Measurements from ENCODE around the gene DGAT2.
A peak's percentile ranks its signal among the peaks of the same experiment; 100 is the strongest.
"Not testable (repeated sequence)": the region's sequence is repeated elsewhere in the genome, so short reads cannot be mapped to it uniquely, and the experiment has no call there.

The DGAT2 gene, protein sequence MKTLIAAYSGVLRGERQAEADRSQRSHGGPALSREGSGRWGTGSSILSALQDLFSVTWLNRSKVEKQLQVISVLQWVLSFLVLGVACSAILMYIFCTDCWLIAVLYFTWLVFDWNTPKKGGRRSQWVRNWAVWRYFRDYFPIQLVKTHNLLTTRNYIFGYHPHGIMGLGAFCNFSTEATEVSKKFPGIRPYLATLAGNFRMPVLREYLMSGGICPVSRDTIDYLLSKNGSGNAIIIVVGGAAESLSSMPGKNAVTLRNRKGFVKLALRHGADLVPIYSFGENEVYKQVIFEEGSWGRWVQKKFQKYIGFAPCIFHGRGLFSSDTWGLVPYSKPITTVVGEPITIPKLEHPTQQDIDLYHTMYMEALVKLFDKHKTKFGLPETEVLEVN

DNA sequence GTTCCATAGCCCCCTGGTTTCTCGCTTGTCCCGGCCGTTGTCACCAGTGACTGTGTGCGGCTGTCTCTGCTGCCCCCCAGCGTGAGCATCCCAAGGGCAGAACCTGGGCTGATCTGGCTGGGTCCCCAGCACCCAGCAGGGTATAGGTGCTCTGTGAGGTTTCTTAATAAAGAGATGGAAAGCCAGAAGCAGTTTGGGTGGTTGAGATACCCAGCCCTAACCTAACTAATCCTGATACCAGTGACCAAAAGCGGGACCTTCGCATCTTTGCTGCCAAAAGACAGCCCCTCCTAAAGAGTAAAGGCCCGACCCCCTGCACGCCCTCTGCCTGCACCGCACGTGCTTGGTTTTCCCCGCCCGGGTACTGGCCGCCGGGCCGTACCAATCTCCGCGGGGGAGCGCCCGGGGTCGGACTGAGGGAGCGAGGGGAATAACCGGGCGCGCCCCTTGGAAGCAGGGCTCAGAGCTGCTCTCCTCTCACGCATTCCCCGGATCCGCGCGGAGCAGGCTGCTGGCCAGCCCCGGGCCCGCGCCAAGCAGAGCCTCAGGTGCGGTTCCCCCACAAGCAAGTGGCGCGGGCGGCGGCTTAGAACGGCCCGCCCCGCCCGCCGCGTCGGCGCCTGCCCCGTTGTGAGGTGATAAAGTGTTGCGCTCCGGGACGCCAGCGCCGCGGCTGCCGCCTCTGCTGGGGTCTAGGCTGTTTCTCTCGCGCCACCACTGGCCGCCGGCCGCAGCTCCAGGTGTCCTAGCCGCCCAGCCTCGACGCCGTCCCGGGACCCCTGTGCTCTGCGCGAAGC lies at the start of gene DGAT2:
TSS of gene DGAT2 (plus strand) at position 667 of the 797 bp plus-strand sequence. CDS start 214 bp downstream, outside the sequence.
- peak; percentile 47 for DNase-seq (ENCODE audit: low read depth, low spot score)

DNA sequence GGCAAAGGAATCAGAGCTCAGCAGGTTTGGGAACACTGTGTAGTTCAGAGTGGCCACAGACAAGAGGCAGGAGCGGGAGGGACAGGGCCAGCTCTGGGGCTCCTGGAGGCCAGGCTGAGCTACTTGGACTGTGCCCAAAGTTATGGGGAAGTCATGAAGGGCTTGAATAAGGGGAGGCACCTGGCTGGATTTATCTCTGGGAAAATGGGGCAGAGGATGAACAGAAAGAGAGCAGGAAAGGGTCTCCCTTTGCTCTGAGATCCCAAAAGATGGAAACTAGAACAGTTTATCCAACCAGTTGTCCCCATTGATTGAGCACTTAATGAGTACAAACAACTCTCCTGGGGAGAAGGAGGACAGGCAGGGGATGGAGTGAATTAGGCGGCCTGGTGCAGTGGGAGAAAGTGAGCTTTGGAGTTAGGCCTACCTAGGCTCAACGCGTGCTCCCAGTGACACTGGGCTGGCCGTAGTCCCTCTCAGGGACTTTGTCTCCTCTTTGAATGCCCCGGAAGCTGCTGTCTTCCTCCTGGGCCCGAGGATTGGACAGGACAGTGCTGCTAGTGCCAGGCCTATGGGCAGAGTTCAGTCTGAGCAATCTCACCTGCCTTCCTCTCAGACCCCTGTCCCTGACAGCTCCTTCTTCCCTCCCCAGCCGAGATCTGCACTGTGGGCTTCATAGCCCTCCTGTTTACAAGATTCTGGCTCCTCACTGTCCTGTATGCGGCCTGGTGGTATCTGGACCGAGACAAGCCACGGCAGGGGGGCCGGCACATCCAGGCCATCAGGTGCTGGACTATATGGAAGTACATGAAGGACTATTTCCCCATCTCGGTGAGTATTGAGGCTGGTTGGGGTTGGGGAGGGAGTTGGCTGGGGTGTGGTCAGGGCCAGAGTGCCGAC lies 49.0 kb upstream of the DGAT2 start:
- no peak for DNase-seq (ENCODE audit: low read depth, low spot score)

DNA sequence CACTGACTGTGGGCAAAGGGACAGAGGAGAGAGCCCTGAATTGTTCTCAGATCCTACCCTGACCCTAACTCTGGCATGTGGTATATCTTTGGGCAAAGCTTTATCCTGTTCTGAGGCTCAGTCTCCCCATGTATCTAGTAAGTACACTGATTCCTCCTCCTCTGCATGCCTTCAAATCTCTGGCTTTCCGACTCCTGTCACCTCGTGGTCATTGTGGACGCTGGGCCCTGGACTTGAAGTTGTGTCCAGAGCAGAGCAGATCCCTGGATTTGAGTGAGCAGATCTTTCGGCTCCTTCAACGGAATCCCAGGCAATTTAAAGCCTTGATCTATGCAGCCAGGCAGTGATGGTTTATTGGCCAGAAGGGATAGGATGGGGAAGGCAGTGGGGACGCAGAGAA lies 47.9 kb upstream of the DGAT2 start:
- no peak for DNase-seq (ENCODE audit: low read depth, low spot score)

DNA sequence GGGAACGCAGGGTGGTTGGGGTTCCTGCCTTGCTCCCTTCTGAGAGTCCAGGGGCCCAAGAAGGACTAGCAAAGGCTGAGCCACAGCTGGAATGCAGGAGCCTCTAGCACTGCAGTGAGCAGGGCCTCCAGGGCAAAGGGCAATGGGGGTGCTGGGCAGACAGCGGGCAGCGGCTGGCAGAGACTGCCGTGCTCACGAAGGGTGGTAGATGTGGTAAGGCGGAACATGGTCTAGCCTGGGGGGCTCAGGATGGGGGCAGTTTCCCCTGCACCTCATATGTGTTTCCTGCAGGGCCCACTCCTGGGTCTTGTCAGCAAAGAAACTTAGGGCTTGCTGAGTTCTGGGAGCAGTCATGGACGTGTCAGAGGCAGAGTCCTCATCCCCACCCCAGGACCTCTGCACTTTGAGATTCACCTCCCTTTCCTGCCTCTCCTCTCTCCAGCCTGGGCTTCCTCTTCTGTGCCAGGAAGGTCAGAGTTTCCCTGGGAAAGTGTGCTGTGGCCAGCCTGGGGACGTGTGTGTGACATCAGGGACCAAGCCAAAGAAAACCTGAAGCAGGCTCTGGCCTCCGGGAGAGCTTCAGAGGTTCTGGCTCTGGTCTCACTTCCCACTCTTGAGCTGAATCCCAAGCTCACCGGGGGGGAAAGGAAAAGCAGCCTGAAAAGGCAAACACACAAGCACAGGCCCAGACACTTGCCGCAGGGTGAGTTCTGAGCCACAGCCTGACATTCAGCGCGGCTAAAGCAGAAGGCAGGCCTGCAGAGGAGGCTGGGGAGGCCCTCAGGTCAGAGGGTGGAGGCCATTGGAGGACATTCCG lies 46.5 kb upstream of the DGAT2 start:
- no peak for DNase-seq (ENCODE audit: low read depth, low spot score)

DNA sequence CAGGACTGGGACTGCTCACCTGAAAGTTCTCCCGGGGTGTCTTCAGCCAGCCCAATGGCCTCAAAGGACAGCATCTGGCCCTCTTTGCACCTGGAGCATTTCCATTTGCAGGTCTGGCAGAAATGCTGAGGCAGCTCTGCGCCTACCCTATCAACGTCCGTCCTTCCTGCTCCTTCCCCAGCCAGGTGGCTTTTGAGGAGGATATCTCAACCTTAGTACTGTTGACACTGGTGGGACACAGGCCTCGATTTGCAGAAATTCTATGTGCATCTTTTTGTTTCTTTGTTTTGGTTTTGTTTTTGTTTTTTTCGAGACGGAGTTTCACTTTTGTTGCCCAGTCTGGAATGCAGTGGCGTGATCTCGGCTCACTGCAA lies 45.9 kb upstream of the DGAT2 start:
- DNase-seq (ENCODE audit: low read depth, low spot score): no peak

DNA sequence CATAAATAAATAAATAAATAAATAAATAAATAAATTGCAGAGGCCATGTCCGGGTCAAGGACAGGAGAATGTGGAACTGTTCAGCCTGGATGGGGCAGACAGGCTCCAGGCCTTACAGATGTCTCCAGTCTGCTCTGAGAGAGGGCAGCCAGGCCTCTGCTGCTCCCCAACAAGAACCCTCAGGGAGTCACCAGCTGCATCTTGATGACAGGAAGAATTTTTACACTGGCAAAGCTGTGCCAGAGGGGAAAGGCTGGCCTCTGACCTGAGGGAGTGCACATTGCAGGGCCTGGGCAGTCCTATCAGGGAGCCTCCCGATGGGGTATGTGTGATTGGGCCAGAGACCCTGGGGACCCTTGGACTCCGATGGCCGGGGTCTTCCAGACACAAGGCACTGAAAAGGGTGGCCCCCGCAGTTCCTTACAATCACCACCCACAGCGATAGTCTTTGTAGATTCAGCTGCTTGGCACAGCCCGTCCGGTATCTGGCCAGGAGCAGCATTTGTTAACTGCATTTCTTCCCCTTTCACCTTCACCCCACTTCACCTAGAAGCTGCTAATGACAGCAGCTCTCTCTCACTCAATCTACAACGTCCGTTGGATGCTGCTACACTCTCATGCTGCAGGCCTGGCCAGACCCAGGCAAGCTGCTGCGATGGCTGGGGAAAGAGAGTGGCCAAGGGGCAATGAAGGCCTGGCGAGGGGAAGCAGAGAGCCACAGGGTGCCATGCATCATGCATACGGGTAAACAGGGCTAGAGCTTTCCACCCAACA lies 42.8 kb upstream of the DGAT2 start:
- DNase-seq (ENCODE audit: low read depth, low spot score): no peak

DNA sequence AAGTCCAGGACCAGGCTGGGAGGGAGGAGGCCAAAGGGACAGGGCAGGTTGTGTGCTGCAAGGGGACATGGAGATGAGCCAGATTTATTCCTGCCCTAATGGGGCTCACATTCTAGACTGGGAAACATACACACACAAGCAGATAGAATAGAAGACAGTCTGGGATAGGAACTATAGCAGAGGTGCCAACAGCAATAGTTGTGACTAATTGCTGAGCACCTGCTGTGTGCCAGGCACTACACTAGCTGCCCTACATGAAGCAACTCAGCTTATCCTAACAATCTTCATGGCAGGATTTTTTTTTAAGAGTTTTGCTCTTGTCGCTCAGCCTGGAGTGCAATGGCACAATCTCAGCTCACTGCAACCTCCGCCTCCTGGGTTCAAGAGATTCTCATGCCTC lies 39.6 kb upstream of the DGAT2 start:
- DNase-seq (ENCODE audit: low read depth, low spot score): no peak

DNA sequence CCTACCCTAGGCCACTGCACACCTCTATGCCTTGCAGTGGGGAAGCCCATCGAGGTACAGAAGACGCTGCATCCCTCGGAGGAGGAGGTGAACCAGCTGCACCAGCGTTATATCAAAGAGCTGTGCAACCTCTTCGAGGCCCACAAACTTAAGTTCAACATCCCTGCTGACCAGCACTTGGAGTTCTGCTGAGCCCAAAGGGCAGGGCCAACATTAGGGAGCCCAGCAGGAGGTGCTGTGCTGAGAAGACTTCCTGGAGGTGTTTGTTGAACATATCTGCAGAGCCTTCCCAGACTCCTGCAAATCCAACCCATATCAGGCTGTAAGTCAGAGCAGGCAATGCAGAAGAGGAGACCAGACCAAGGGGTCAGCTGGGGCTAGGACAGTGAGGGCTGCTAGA lies 37.5 kb upstream of the DGAT2 start:
- DNase-seq (ENCODE audit: low read depth, low spot score): no peak

DNA sequence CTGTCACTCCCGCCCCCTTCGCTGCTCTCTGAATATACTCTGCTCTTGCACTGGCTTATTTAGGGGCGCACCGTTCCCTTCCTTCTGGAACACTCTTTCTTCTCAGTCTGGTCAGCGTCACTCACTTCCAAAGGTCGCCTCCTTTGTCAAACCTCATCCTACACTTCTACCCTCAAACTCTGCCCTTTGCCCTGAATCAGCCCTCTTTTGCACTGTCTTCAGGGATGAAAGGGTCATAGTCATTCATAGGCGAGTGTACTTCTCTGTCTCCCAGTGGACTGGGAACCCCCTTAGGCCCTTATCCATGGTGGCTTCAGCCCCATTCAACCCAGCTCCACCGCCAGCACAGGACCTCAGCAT lies 35.5 kb upstream of the DGAT2 start:
- DNase-seq (ENCODE audit: low read depth, low spot score): no peak

DNA sequence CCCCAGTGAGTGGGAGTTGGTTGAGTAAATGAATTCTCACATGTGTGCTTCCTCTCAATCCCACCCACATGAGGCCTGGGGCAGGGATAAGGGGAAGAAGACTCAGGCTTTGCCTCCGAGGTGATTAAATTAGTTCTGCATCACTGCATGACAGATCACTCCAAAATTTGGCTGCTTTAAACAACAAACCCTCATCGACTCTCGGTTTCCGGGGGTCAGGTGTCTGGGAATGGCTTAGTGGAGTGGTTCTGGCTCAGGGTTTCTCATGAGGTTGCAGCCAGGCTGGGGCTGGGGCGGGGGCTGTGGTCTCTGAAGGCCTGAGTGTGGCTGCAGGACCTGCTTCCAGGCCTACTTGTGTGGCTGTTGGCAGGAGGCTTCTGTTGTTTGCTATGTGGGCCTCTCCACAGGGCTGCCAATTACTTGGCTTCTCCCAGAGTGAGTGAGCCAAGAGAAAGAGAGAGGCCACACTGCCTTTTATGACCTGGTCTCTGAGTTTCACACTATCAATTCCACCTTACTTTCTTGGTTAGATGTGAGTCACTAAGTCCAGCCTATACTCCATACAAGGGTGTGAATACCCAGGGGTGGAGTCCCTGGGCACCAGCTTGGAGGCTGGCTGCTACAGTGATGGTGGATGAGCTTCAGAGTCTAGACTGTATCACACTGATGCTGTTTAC lies 35.0 kb upstream of the DGAT2 start:
- no peak for DNase-seq (ENCODE audit: low read depth, low spot score)

DNA sequence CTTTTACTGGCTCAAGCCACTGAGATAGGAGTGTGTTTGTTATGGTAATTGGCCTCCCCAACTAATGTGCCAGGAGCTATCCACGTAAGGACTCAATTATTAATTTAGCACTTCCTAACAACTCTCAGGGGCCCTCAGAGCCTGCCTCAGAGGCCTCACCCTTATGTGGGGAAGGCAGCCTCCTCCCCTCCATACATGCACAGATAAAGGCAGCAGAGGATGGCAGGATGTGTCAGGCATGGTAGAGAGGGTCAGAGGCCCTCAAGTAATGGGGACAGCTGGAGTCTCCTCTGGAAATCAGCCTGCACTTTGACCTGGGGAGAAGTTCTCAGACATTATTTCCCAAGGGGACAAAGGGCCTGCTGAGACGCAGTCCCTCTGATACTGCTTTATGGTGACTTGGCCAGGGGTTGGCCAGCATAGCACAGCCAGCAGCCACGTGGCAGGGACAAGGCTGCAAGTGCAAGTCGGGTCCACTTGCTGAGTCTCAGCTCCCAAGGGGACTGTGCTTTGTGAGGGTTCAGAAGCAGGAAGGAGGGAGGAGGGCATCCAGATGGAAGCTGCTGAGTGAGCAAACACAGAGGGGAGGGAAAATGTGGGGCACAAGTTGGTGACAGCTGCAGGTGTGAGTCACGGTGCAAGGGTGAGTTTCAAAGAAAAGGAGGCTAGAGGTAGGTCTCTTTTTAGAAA lies 33.9 kb upstream of the DGAT2 start:
- no peak for DNase-seq (ENCODE audit: low read depth, low spot score)

DNA sequence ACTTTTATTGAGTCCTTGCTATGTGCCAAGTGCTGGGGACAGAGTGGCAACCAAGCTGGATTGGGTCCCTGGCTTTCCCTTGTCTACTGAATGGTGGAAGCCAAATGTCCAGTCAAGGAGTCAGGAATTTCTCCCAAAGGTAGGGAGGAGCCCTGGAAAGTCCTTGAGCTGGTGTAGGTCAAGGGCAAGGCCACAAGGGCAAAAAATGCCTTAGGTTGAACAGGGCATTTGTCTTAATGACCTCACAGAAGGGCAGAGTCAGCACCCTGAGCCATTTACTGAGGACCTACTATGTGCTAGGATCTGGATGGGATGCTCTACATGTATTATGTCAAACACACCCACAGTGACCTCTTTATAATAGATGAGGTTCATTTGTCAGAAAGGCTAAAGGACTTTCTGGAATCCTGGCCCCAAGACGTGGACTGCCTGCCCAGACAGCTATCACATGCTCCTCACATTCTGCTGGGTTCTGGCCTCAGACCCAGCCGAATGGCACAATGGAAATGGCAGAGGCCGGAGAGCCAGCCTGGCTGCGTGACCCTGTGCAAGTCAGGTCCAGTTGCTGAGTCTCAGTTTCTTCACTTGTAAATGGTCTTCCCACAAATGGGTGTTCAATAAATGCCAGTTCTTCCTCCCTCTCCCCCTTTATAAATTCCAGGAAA lies 33.3 kb upstream of the DGAT2 start:
- no peak for DNase-seq (ENCODE audit: low read depth, low spot score)

DNA sequence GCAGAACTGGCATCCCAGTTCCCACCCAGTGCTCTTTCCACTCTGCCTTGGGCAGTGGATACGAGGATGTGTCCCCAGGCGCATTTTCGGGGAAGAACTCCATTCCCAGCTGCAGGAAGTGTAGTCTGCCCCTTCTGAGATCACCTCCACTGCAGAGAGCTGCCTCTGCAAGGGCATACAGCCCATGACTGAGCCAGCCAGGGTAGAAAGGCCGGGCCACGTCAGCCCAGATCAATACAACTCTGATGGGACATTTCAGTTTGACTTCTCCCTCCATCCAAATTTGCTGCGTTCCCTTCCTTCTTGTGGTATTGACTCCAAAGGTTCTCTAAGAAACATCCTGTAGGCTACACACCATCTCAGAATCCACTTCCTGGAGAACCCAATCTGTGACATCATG lies 31.3 kb upstream of the DGAT2 start:
- no peak for DNase-seq (ENCODE audit: low read depth, low spot score)

DNA sequence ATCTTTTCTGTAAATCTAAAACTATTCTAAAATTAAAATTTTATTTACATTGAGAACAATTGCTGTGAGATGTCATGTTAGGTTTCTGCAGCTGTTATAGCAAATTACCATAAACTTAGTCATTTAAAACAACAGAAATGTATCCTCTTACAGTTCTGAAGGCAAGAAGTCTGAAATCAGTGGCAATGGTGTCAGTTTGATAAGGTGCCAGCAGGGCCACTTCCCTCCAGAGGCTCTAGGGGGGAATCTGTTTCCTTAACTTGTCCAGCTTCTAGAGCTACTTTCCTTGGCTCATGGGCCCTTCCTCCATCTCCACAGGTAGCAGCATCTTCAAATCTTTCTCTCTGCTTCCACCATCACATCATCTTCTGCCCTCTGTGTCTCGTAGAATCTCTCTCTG lies 27.9 kb upstream of the DGAT2 start:
- no peak for DNase-seq (ENCODE audit: low read depth, low spot score)

DNA sequence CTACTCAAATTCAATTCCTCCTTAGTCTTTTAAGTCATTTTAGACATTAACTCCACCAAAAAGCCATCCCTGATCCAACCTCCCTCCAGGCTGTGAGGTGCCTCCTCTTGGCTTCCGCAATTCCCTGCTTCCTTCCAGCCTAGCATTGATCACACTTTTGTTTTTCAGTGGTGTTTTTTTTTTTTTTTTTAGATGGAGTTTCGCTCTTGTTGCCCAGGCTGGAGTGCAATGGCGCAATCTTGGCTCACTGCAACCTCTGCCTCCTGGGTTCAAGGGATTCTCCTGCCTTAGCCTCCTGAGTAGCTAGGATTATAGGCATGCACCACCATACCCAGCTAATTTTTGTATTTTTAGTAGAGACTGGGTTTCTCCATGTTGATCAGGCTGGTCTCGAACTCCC lies 25.4 kb upstream of the DGAT2 start:
- not testable (repeated sequence) for DNase-seq (ENCODE audit: low read depth, low spot score)

DNA sequence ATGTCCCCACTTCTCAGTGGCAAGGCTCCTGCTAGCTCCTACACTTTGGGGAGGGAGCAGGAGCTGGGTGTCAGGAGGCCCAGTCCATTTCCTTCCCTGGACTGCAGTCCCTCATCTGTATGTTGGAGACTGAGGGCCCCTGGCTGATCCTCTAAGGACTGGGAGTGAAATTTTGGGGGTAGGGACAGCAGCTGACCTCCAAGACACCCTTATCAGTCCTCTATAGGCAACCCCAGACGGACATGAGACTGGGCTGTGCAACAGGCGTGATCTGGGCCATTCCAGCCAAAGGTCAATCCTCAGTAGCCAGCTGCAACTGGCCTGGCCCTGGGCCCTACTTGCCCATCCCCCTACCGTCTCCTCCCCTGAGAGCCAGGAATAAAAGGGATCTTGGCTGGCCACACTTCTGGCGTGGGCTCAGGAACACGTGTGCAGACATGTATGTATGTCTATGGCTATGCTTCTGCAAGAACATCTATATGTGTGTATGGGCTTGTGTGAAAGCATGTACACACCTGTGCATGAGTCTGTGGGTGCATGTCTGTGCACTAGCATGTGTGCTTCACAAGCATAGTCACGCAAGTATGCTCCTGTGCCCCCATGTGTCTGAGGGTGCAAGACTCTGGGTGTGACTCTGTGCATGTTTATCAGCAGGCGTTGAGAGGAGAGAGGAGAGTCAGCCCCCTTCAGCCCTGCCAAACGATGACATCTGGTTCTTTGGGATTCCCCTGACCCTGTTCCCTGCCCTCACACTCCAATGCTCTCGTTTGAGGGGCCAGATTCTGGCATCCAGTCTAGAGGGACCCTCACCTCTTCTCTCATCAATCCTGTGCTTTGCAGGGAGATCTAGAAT lies 24.6 kb upstream of the DGAT2 start:
- DNase-seq (ENCODE audit: low read depth, low spot score): no peak

DNA sequence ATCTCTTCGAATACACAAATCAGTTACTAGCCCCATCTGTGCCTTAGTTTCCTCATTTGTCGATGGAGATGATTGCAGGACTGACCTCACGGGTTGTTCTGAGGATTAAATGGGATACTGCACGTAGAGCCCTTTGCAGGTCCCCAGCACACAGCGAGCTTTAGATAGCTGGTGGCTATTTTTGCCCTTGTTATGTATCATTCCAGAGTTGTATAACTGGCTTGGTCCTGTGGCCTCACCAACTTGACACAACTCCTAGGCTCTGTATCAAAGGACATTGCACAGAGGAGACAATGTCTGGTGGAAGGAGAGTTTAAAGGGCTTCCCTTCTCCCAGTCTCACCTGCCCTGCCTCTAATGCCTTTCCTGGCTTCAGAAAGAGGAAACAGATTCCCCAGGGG lies 22.8 kb upstream of the DGAT2 start:
- no peak for DNase-seq (ENCODE audit: low read depth, low spot score)

DNA sequence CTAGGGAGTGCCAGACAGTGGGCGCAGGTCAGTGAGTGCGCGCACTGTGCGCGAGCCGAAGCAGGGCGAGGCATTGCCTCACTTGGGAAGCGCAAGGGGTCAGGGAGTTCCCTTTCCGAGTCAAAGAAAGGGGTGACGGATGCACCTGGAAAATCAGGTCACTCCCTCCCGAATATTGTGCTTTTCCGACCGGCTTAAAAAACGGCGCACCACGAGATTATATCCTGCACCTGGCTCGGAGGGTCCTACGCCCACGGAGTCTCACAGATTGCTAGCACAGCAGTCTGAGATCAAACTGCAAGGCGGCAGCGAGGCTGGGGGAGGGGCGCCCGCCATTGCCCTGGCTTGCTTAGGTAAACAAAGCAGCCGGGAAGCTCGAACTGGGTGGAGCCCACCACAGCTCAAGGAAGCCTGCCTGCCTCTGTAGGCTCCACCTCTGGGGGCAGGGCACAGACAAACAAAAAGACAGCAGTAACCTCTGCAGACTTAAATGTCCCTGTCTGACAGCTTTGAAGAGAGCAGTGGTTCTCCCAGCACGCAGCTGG lies 19.8 kb upstream of the DGAT2 start:
- DNase-seq (ENCODE audit: low read depth, low spot score): not testable (repeated sequence)

Data from activated naive CD8-positive, alpha-beta T cell treated with anti-CD3 and anti-CD28 coated beads, Interleukin-2, amount 50 U/mL, for 16 hours (primary cell).